NCI-H524 treated with DMSO at 0.1 percent for 48 hours (cell line): Measurements from ENCODE around the gene CDT1.

Source experiments
- DNase-seq: peaks from one replicate; lab custom pipeline; 2025; lab: John Stamatoyannopoulos, UW

CDT1 gene

DNA sequence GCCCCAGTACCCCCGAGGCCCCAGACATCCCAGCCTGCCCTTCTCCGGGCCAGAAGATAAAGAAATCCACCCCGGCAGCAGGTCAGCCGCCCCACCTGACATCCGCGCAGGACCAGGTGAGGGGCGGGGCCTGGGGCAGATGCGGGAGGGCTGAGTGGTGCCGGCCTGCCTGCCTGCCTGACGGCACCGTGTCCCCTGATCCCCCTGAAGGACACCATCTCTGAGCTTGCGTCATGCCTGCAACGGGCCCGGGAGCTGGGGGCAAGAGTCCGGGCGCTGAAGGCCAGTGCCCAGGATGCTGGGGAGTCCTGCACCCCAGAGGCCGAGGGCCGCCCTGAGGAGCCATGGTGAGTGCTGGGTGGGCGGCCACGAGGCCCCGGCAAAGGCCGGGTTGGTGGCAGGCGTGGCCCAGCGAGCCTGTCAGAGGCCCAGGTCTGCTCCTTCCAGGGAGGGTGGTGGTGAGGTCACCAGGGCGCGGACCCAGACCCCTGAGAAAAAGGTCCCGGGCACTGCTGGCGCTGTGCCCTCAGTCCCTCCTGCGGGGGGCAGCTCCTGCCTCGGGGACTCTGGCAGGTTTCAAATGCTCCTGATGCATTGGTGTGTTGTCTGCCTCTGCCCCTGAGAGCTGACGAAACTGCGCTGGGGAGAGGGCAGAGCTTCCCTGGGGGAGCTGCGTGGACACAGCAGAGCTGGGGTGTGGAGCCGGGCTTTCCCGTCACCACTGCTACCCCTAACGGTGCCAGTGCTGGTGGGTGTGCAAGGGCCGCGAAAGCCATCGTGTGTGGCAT lies 1.2 kb downstream of the CDT1 start:
- no peak for DNase-seq

DNA sequence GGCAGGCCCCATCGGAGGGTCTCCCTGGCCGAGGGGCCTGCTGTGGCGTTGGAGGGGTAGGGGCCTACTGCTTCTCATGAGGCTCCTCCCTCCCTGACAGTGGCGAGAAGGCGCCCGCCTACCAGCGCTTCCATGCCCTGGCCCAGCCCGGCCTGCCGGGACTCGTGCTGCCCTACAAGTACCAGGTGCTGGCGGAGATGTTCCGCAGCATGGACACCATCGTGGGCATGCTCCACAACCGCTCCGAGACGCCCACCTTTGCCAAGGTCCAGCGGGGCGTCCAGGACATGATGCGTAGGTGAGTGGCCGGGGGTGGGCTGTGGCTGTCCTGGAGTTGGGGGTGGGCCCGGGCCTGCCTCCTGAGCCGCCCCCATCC lies 1.7 kb downstream of the CDT1 start:
- no peak for DNase-seq

DNA sequence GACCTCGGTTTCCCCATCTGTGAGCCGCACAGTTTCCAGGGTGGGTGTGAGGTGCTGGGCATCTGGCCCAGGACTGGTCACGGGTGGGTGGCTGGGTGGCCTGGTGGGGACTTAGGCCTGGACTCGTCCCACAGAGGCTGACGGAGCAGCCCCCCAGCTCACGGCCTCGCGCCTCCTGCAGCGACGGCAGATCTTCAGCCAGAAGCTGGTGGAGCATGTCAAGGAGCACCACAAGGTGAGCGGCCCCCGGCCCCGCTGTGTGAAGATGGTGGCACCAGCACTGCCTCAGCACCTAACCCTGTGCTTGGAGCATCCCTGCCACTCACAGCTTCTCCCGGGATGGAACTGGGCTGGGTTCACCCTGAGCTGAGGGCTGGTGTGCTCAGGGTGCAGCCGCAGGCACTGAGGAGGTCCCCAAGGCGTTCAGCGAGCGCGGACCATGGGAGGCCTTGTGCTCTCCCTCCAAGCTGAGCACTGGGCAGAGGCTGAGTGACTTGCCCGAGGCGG lies 2.4 kb downstream of the CDT1 start:
- DNase-seq, result no peak

DNA sequence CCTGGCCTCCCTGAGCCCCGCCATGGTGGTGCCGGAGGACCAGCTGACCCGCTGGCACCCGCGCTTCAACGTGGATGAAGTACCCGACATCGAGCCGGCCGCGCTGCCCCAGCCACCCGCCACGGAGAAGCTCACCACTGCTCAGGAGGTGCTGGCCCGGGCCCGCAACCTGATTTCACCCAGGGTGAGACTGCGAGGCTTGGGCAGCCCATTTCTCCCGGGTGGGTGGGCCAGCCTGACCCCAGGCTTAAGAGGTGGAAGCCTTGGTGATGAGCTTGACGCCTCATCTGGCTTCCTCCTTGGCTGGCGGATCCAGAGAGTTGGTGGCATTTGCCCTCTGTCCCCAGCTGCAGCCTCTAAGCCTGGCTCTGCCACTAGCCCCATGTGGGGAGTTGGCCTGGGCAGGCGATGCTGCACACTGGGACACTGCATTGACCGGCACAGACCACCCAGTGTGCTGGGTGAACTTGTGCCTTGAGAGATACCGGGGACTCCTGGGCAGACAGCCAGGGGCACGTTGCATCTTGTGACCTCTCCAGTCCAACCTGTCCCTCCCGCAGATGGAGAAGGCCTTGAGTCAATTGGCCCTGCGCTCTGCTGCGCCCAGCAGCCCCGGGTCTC lies 3.0 kb downstream of the CDT1 start:
- DNase-seq, result no peak

DNA sequence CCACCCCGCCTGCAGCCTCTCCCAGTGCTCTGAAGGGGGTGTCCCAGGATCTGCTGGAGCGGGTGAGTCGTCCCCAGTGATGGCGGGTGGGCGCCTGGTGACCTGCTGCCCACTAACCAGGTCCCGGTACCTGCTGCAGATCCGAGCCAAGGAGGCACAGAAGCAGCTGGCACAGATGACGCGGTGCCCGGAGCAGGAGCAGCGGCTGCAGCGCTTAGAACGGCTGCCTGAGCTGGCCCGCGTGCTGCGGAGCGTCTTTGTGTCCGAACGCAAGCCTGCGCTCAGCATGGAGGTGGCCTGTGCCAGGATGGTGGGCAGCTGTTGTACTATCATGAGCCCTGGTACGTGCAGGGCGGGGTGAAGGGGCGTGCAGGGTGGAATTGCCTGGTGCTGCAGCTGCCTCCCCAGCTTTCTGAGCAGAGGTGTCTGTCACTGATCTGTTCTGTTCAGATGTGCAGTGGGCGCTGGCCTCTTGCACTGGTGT lies 3.6 kb downstream of the CDT1 start:
- DNase-seq, result no peak

DNA sequence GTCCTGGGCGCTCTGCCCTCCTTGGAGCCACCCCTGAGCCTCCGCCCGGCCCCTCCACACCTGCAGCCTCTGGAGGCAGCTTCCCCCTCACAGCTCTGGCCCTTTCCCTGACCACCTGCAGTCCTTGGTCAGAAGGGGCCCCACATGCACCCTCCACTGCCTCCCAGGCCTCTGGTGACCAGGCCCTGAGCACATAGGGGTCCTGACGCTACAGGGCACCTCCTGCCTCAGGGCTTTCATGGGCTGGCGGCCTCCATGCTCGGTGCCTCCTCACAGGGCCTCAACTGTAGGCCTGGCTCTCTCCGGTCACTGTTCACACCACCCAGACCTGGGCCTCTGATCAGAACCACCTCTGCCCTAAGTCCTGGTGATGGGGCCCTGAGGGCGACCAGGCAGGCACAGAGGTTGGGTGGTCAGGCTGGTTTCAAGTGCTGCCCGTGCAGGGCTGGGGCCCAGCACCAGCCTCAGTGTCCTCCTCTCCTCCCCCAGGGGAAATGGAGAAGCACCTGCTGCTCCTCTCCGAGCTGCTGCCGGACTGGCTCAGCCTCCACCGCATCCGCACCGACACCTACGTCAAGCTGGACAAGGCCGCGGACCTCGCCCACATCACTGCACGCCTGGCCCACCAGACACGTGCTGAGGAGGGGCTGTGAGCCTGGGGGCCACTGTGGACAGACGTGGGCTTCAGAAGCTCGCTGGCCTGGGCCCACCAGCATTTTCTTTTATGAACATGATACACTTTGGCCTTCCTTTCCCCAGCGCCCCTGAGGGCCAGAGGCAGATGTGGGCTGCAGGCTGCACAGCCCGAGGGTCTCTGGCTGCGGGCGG lies 4.3 kb downstream of the CDT1 start:
- no peak for DNase-seq

DNA sequence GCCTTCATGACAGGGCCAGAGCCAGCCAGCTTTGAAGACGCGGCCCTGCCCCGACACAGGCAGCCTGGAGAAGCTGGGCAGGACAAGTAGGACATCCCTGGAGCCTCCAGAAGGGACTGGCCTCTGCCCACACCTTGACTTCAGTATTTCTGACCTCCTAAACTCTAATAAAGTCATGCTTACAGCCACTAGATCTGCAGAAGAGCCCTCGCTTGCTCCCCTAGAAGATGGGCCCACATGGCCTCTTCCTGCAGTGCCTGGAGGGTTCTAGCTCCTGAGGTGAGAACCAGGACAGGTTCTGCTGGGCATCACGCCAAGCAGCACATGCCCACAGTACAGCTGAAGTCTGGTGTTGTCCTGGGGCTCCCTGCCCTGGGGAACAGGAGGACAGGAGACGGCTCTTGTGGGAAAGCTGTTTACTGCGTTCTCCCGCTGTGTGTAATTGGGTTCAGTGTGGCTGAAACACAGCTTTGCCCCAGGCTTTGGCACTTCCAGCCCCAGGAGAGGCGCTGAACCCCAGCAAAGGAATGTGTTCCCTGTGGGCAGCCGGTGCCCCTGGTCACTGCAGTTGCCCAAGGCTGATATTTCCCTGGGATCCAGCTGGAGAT lies 5.6 kb downstream of the CDT1 start:
- DNase-seq, result no peak

DNA sequence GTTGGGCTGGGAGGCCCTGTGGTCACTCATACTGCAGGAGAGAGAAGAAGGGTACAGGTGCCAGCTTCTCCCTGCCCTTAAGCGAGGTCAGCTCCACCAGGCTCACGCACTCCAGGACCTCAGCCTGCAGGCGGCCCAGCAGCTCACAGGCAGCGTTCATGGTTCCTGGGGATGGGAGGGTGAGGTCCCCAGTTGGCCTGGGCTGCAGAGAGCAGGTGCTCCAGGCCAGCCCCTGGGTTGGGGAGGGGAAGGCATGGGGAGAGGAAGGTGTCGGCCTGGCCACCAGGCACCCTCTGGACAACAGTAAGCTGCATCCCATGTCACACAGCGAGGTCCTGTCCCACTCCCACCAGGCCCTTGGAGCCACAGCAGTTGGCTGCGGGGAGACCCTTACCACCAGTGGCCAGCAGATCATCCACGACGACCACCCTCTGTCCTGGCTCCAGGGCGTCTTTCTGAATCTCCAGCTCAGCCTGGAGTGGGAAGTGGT lies 6.1 kb downstream of the CDT1 start:
- no peak for DNase-seq

DNA sequence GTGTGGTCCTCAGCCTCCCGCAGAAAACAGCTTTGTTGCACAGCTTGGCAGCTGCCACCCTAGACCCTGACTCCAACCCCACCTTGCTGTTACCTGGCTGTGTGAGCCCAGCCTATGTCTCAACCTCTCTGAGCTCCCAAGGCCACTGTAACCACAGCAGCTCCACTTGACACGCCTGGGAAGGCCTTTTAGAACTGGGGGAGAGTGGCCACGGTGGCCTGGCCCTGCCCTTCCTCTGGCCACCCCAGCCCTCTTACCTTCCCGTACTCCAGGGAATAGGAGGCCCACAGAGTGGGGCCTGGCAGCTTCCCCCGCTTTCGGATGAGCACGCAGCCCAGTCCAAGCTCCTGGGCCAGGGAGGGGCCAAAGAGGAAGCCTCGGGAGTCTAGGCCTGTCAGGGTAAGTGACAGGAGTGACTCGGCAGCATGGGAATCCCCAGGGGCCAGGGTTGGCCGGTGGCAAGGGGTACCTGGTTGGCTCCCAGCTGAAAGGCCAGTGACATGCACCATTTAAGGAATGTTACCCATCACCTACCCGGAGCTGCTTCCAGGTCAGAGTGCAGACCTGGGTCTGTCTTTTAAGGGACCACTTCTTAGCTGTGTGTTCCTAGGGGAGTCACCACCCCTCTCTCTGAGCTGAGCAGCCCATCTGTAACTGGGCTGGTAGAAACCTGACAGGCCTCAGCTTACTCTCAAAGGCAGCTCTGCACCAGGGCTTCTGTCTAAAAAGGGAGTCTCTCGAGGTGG lies 6.8 kb downstream of the CDT1 start:
- no peak for DNase-seq

DNA sequence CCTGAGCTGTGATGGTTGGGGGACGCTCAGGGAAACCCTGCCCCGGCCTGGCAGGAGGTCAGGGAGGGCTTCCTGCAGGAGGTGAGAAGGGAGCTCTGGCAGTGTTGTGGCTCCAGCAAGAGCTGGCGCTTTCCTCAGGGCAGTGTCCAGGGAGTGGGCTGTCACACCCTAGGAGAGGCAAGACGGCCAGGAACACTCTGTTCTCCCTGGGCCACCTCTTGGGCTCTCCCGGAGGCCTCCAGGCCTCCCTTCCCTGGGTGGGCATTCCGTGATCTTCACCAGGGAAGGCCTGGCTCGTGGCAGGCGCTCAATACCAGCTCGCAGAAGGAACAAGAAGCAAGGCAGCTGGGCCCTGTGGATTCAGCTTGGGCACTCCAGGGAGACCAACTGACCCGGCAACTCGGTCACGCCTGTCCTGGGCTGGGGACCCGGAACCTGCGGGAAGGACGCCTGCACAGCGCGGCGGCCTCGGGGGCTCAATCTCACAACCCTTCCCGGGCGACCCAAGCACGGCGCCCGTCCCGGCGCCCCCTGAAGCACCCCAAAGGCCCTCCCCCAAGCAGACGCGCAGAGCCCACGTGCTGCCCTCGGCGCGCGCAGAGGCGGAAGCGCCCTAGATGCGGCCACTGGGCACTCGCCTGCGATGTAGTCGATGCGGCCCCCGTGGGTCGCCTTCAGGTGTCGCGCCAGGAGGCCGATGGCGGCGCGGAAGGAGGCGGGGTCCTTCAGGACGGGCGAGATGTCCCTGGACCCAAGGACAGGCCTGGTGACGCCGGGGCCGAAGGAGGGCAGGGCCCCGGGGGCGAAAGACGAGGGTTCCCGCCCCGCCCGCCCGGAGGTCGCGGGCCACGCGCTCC lies 7.6 kb downstream of the CDT1 start:
- peak; percentile 13 for DNase-seq

DNA sequence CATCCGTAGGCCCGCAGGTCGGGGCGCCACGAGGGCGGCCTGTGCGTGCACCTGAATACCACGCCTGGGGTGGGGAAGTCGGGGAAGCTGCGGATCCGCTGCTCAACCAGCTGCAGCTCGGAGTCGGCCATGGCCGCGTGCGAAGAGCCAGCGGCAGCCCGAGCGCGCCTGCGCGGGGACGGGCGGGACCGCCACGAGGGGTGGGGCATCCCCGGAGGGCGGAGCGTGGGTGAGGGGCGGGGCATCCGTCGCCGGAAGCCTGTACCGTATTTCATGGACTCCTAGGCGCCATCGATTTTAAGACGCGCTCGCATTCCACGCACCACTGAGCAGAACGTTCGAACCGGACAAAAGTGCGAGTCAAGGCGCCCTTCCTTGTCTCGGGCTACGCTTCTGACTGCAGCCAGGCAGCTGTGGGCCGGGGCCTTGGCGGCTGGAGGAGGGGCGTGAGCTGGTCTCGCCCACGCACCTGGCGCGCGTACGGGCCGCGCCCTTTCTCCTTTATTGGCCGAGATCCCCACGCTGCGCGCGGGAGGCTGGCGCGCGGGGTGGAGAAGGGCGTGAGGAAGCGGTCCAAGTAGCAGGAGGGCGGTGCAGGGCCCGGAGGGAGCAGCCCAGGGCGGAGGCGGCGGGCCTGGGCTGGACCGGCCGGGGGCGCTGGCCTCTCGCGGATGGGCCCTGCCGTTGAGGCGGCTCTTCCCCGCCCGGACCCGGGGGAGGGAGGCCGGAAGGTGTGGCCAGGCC lies 8.4 kb downstream of the CDT1 start, which contains the start of gene APRT:
TSS of gene APRT (minus strand) at position 160 of the 744 bp plus-strand sequence. CDS start at position 131, 29 bp downstream.
- DNase-seq, result peak; percentile 37

DNA sequence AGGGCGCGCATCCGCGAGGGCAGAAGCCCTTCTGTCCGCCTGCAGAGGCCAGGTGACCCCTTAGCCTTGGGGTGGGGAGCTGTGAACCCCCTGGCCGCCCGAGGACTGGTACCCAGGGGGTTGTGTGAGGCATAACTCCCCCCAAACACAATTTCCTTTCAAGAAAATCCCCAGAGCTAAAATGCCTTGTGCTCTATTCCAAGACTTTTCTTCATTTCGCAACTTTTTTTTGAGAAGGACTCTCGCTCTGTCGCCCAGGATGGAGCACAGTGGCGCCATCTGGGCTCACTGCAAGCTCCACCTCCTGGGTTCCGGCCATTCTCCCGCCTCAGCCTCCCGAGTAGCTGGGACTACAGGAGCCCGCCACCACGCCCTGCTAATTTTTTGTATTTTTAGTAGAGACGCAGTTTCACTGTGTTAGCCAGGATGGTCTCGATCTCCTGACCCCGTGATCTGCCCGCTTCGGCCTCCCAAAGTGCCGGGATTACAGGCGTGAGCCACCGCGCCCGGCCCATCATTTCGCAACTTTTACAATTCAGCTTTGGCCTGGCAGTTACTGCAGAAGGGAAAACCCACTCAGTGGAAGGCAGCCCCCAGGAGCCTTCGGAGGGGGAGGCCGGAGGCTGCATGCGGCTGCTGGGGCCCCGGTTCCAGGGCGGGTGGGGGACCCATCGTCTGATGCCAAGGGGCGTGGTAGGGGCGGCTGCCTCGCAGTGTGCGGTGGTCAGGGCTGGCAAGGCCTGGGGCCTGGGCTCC lies 9.1 kb downstream of the CDT1 start:
- DNase-seq, result no peak

DNA sequence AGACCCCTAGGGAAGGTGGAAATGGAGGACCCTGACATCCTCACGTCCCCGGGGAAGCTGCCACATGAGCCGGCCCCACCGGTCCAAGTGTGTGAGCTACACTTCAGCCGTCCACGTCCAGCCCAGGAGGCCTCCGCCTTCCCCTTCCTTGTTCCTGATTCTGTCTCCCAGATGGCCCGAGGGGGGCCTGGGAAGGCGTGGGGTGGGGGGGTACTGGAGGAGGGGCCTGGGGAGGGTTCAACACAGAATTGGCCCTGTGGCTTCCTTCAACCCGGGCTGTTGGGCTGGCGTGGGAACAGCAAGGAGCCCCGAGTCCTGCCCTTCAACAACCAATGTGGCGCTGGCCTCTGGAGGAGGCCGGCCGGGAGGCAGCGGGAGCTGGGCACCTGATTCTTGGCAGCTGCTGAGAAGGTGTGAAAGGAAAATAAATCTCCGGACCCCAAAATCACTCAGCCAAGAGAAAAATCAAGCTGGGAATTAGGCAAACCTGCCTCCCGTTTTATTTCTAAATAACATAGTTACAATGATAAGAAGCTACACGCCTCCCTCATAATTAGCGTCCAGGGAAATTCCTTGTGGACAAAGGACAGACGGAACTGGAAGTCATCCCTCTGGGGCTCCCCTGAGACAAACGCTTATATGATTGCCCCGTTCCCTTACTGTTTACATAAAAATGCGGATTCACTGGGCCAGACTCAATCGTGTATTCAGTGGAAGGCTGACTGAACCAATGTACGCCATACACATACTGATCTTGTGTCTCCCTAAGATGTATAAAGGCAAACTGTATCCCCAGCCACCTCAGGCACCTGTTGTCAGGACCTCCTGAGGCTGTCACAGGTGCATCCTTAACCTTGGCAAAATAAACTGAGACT lies 9.9 kb downstream of the CDT1 start:
- DNase-seq, result no peak

DNA sequence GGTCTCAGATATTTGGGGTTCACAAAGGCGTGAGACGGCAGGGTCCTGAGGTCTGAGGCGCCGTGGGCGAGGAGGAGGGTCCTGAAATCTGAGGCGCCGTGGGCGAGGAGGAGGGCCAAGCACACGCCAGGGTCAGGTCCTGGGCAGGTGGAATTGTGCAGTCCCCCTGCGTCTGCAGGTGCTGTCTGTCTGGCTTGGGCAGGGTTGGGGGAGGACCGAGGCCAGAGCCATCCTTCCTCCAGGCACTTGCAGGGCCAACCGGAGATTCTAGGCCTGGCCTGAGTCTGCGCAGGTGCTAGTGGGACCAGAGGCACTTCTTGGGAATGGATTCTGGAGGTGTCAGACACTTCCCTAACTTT lies 10.5 kb downstream of the CDT1 start:
- DNase-seq, result no peak

DNA sequence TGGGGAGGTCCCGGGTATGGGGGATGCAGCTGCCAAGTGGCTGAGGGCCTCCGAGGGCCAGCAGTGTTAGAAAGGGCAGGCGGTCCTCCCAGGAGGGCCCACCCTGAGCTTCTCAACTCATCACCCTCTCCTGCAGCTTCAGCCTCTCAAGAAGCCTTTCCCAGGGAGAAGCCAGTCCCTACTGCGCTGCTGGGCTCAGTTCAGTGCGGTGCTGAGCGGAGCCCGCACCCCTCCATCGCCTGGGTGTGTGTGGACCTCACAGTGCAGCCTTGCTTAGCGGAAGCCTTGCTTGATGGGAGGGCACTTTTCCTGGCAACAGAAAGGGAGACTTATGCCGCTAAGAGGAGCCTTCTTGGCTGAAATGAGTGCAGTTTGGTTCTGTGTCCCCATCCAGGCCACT lies 11.6 kb downstream of the CDT1 start:
- no peak for DNase-seq

DNA sequence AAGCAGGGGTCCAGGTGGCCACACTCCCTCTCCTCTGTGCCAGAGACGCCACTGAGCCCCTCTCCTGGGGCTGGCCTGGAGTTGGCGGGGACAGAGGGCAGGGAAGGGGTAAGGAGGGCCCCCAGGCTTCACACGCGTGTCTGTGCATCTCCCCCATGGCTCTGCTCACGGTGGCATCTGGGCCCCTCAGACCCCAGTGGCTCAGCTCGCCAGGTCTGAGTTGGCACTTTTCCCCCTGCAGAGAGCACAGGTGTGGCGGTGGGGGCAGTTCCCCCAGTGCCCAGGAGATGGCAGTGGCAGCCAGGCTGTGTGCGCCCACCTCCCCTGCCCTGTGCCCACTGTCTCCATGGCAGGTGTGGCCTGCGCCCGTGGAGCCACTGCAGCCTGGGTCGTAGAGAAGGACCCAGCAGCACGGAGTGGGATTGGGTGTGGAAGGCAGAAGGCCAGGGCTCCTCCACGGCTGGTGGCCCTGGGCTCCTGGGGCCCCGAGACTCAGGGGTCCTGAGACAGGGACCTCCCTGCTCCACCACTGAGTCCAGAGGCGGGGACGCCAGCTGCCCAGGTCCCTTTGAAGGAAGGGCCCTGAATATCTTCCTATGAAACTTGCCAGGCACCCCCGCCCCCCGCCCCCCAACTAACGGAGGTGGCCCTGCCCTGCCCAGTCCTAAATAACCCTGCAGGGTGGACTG lies 12.5 kb downstream of the CDT1 start:
- no peak for DNase-seq
